GM19468 (cell line): ENCODE data around the gene TMEM100.

ENCODE experiments used
- ATAC-seq: cut with Tn5 transposase; IDR thresholded peaks from one replicate; pipeline ENCODE4 v1.9.1; 2021; ENCODE audit warnings: mild to moderate bottlenecking, moderate library complexity, moderate number of reproducible peaks; ENCODE audit not compliant: unreplicated experiment; ENCODE audit errors: extremely low read depth

The TMEM100 gene

GRCh38 chr17:55722016-55722736 is 488 bp downstream of the TMEM100 start:
- ATAC-seq: no peak

- no peak for ATAC-seq
These were observed 1.5 kb downstream of the TMEM100 start for GRCh38 chr17:55720919-55721836.

GRCh38 chr17:55717898-55718735 is 4.5 kb downstream of the TMEM100 start:
- peak; percentile 50 for ATAC-seq

DNA sequence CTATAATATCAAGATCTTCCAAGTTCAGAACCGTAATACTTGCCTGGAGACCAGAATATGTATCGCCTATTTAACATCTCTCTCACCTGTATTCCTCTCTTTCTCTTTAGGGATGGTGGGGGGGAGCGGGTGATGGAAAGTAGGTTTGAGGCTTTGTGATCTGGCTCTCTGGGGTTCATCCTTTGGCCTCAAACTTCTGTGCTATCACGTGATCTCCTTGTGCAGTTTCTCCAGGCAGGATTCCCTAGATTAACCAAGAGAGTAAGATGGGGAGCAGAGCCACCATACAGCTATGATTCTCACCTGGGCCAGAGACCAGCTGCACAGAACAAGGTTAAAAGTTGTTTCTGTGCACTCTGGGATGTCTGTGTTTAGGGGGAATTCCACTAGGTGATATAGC is 5.2 kb downstream of the TMEM100 start:
- no peak for ATAC-seq

DNA sequence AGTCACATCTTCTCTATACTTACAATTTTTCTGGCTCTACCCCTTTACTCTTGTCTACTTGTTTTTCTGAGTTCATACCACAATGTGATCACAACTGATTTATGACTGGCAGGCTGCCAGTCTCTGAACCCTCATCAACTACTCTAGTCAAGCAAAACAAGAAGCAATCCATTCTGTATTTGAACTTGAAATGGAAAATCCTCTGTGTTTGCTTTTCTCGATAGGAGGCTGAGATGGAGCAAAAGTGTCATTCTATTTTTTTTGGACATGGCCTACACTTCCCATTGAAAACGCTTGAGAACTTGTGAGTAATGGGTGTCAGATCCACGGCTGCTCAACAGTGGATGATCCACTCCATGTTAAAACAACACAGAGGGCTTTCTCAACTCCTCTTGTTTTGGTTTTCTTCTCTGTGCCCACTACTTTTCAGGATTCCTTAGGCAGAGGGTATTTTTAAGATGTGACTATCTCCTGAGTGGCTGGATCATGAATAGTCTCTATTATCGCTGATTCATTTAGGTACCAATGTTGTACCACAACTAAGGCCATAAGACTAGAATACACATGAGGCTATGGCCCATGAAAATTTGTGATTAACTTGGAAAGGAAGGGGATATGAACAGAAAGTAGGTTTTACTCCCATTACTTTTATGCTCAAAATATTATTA is 11.7 kb downstream of the TMEM100 start:
- ATAC-seq: no peak

DNA sequence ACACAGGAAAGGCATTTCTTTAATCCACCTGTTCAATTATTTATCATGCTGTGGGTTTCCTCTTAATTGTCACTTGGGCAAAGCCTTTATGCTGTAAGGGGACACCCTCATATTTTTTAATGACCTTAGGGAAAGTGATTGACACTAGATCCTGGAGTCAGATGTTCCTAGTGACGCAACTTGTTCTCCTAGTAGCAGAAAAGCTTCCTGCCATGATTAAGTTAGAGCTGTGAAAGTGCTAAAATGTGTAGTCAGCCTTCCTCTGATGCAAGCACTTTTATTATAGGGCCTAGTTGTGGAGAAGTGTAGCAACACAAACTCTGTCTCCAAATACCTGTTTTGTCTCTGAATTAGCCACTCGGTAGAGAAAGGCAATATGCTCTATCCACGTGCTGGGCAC is 12.3 kb downstream of the TMEM100 start:
- ATAC-seq: no peak

DNA sequence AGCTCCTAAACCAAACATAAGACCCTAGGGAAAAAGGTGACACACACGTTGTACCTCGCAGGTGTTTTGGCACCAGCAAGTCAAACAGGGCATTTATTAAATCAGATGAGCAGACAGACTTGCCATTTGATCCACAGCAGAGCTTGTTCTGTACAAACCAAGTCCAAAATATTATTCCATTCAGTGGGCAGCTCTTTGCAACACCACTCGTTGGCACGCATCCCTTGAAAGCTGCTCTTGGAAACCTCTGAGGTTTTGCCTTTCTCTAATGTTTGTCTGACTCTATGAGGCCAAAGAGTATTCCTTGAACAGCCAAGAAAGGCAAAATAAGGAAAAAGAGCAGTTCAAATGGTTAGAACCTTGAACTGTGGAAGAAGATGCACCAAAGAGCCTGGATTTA is 12.7 kb downstream of the TMEM100 start:
- ATAC-seq: no peak

DNA sequence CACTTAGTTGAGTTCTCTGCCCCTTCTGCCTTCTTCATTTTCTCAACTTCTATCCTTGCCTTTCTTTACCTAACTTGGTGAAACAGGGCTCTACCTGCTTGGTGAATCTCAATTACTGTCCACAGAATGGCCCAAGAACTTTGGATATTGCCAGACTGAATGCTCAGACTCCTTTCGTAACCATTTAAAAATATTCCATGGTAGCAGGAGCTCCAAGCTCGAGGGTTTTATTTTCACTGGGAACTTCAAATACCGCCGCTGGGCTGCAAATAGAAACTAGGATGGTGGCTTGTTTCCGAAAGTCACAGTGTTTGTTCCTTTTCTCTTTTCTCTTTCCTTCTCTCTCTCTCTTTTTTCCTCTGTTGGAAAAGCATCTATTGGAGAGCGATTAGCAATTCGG is 13.2 kb downstream of the TMEM100 start:
- ATAC-seq: no peak

GRCh38 chr17:55708175-55708974 is 14.3 kb downstream of the TMEM100 start:
- ATAC-seq: no peak

DNA sequence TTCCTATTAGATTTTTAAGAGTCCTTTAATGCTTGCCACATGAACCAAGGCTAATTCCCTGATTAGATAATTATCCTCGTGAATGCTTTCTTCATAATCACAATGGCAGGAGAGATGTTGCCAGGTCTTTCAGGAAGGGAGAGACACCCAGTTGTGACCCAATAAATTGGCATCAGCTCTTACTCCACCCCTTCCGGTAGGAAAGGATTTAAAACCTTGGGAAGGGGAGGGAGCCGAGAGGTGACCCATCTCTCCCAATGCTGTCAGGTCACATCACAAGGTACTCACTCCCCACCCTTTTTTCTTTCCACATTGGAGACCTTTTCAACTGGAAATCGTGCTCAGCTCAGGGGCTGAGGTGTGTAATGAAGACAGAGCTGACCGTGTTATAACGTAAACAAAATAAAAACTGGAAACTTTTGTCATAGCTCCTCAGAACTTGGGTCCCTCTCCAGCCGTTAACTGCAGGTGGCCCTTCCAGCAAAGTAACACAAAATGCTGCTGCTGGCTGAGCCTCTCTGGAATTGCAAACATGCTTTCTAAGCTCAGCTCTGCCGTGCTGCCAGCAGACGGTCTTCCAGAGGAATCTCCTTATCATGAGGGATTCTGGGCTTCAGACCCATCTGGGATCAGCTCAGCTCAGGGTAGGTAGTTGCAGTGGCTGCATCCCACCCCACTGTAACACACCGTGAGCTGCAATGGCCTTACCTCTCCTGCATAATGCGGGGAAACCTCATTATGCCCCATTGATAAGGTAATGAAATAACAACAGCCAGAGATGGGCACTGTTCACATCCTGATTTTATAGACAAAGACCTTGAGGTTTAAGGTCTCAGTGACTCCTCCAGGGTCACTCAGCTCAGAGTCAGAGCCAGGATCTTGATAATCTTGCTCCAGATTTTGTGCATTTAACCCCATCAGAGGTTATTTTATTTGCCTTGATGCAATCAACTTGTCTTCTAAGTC is 15.6 kb downstream of the TMEM100 start:
- no peak for ATAC-seq

GRCh38 chr17:55705847-55706246 is 16.8 kb downstream of the TMEM100 start:
- no peak for ATAC-seq

DNA sequence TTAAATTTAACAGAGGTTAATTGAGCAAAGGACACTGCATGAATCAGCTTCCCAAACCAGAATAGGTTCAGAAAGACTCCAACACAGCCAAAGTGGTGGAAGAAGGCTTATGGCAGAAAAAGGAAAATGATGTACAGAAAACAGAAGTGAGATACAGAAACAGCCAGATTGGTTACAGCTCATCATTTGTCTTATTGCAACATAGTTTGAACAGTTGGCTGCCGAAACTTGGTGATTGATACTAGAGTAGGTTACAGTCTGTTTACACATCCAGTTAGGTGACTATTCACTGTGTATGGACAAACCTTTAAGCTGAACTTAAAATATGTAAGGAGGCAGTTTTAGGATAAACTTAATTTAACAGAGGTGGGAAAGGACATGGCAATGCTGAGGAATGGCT is 18.3 kb downstream of the TMEM100 start:
- ATAC-seq: no peak

- no peak for ATAC-seq
These were observed 20.5 kb downstream of the TMEM100 start for GRCh38 chr17:55702150-55702549.

DNA sequence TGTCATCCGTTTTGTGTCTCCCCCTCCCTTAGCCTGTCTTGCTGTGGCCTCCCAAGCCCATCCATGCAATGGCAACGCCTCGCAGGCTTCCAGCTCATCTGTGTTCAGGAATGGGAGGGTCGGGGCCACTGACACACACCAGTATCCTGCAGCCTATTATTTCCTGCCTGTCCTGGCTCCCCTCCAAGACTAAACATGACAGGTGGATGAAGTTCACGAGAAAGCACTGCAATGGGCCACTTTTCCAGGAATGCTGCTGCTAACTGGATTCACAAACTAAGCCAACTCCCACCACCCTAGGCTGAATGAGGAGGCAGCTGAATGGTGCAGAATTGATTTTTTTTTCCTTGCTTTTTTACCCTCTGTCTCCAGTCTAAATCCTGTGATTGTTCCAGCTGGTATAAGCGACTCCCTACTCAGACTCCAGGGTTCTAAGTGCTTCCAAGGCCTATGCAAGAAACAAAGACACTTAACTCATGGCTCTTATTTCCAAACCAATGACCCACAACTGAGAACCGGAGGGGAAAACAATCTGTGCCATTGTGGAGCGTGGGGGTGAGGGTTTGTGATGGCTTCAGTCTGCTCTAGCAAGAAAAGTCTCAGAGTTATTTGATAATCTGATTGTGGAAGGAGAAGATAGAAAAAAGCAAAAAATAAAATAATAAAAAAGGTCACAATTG is 23.3 kb downstream of the TMEM100 start:
- ATAC-seq: no peak

DNA sequence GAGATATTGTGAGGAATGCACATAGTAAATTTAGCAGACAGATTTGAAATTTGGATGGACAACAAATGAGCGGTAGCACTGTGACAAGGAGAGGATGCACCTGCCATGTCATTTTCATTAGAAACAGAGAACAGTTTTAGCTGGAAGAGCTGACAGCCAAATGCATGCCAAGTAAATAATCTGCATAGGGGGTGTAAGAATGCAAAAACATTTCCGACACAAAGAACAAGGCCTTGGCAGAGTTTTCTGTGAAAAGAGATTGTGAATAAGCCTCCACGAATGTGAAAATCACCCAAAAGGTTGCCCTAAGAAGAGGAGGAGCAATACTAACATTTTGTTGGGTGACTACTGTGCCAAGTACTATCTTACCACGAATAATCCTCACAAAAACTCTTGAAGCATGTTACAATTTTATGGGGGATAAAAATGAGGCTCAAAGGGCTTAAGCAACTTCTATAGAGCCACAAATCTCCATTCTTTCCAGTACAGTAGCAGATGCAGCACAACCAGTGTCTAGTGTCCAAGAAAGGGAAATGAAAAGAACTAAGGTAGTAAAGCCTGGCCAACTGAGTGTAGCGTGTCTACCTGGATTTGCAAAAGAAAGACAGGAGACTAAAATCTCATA is 28.3 kb downstream of the TMEM100 start:
- no peak for ATAC-seq

DNA sequence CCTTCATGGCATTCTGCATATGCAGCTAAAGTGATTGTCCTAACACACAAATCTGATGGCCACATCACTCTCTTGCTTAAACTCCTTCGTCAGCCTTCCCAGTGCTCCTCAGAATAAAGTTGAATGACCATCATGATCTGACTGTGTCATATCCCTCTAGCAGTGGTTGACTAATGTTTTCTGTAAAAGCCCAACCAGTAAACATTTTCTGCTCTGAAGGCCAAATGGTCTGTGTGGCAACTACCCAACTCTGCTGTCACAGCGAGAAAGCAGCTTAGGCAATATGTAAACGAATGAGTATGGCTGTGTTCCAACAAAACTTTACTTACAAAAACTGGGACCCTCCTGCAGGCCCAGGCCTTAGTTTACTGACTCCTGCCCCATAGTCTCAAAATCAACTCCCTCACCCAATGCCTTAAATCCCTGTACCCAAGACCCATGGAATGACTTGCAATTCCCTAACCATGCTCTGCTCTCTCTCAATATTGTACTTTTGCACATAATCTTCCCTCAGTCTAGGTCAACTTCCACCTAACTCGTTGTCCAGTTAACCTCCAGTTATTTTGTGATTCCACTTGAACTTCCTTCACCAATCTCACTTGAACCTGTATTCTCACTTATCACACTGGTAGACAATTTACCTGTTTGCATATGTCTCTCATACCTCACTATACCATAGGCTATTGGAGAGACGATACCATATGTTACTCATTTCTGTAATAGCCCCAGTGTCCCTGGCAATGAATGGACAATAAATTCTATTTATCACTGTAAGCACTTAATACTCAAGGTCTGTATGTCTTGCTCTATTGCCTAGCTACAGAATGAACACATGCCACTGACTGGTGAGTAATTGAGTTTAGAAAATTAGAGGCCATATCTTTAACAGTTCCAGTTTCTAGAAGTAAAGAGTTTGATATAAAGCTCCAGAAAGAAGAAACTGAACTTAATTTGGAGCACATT is 29.1 kb downstream of the TMEM100 start:
- ATAC-seq: no peak
